Activated gamma-delta T cell (primary cell): Measurements from ENCODE around the gene GRID2IP.
A peak's percentile ranks its signal among the peaks of the same experiment; 100 is the strongest.

Experiments
- DNase-seq: peaks from one replicate; lab custom pipeline; 2025; lab: John Stamatoyannopoulos, UW

The GRID2IP gene

DNA sequence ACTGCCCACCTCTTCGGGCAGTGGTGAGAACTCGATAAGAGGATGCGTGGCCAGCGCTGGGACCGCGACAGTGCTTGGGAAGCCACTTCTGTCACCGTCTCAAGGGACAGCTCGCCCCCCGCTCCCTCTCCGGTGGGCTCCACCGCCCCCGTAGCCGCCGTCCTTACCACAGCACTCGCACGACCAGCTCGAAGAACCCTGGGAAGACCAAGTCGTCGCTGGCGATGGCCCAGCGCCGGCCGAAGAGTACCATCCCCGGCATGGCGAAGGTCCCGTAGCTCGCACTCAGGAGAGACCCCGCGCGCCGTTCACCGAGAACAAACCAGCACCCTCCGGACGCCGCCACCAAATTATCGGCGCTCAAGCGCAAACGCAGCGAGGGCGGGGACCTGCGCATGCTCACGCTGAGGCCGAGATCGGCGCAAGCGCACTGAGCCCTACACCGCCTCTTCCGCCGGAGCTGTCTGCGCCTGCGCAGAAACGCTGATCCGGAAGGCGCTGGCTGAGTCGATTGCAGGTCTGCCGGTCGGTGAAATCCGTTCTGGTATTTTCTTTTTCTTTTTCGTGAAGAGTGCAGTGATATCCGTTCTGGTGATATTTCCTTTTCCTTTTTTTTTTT is 103.6 kb downstream of the GRID2IP start, which contains the start of gene DAGLB:
Gene DAGLB, minus strand, starts transcription at position 374 of the 619 bp plus-strand sequence. Its CDS starts 112 bp downstream, at position 262.
- DNase-seq = peak; percentile 85
